ENCODE measurements around the gene CAPNS2. TPM values are rescaled to one million over a fixed set of nuclear protein-coding genes. Genes with fewer than 3 reads are reported as not detected.

CAPNS2 gene
- total and polyA plus RNA-seq, 12 donors = 0.13 to 1.3 (median 0.33) TPM; not detected in 3

- DNase-seq = no peak
- peaks cover 0 to 13% of the 10 kb centered on the region in 2 donors for H3K4me1 ChIP-seq (replicated peaks in 1 of 2)
- 65 to 79% (median 77%) methylated on average over 3 of the region's 3 CpGs for WGBS, 4 donors
- TF ChIP-seq POLR2A (IDR thresholded peaks at IDR 0.05) (no peak), CTCF (IDR thresholded peaks at IDR 0.05) (no peak)
- intact Hi-C loops (cut with DNase I) = no loop called here
- H3K27me3 ChIP-seq = no peaks in the 10 kb centered on the region
- H3K36me3 ChIP-seq (replicated peaks in 1 of 2) = no peaks in the 10 kb centered on the region
- no peak overlapping the region for H3K4me3 ChIP-seq
- H3K27ac ChIP-seq = no peak overlapping the region
- H3K9me3 ChIP-seq (replicated peaks in 1 of 3) = no peaks in the 10 kb centered on the region
Observed at GRCh38 chr16:55568207-55568606, 1.7 kb downstream of the CAPNS2 start.

- H3K4me1 ChIP-seq (replicated peaks in 1 of 2) = peaks cover 0 to 13% of the 10 kb centered on the region in 2 donors
- peak in 1 of 7 donors; percentile 15 for DNase-seq
- WGBS, 4 donors = 31 to 60% (median 47%) methylated on average over 1 of the region's 1 CpG
- H3K36me3 ChIP-seq (replicated peaks in 1 of 2) = no peaks in the 10 kb centered on the region
- H3K27me3 ChIP-seq = no peaks in the 10 kb centered on the region
- peak overlapping the region in 1 of 5 donors; percentile 3 for H3K27ac ChIP-seq
- H3K9me3 ChIP-seq (replicated peaks in 1 of 3) = no peaks in the 10 kb centered on the region
- intact Hi-C loops (cut with DNase I) = no loop called here
- TF ChIP-seq POLR2A (IDR thresholded peaks at IDR 0.05) (no peak), CTCF (IDR thresholded peaks at IDR 0.05) (no peak)
- no peak overlapping the region for H3K4me3 ChIP-seq
Observed at GRCh38 chr16:55569025-55569424, 2.5 kb downstream of the CAPNS2 start.

GRCh38 chr16:55570159-55570558 lies 3.7 kb downstream of the CAPNS2 start:
- H3K36me3 ChIP-seq (replicated peaks in 1 of 2) = no peaks in the 10 kb centered on the region
- H3K27ac ChIP-seq = no peak overlapping the region
- no peaks in the 10 kb centered on the region for H3K9me3 ChIP-seq (replicated peaks in 1 of 3)
- H3K4me3 ChIP-seq = no peak overlapping the region
- H3K27me3 ChIP-seq = no peaks in the 10 kb centered on the region
- no peak for DNase-seq
- TF ChIP-seq POLR2A (IDR thresholded peaks at IDR 0.05) (no peak), CTCF (IDR thresholded peaks at IDR 0.05) (no peak)
- intact Hi-C loops (cut with DNase I) = no loop called here
- 74 to 95% (median 89%) methylated on average over 5 of the region's 5 CpGs for WGBS, 4 donors
- H3K4me1 ChIP-seq (replicated peaks in 1 of 2) = peaks cover 0 to 13% of the 10 kb centered on the region in 2 donors

- H3K4me3 ChIP-seq = no peak overlapping the region
- H3K36me3 ChIP-seq (replicated peaks in 1 of 2) = no peaks in the 10 kb centered on the region
- H3K27me3 ChIP-seq = no peaks in the 10 kb centered on the region
- intact Hi-C loops (cut with DNase I) = no loop called here
- DNase-seq = no peak
- peaks cover 0 to 13% of the 10 kb centered on the region in 2 donors for H3K4me1 ChIP-seq (replicated peaks in 1 of 2)
- no peak overlapping the region for H3K27ac ChIP-seq
- no peaks in the 10 kb centered on the region for H3K9me3 ChIP-seq (replicated peaks in 1 of 3)
- TF ChIP-seq POLR2A (IDR thresholded peaks at IDR 0.05) = no peak
- TF ChIP-seq CTCF (IDR thresholded peaks at IDR 0.05) = no peak
- 0 to 98% (median 69%) methylated on average over 1 of the region's 1 CpG for WGBS, 4 donors
Observed at GRCh38 chr16:55571191-55571897, 4.9 kb downstream of the CAPNS2 start.

Measured in adrenal gland (tissue), 12 donors.